ENCODE data around the gene TP53. TPM values are rescaled to one million over a fixed set of nuclear protein-coding genes. Genes with fewer than 3 reads are reported as not detected.

TP53 gene
- total and polyA plus RNA-seq, 9 of the 15 experiments (the other 6 are each of a cell fraction or from before 2014, with no cell fraction given), result 2.8 to 14.0 (median 7.1) TPM

GRCh38 chr17:7687908-7688807 is 868 bp upstream of the TP53 start, which contains the start of gene WRAP53 (continued):
- TF ChIP-seq NR2C1 (IDR thresholded peaks at IDR 0.05), result peak; percentile 92
- TF ChIP-seq NR2C1 (tag; IDR thresholded peaks at IDR 0.05), result peak; percentile 96
- TF ChIP-seq TARDBP (IDR thresholded peaks at IDR 0.05), result 0 out of 2 replicates have a peak, but pooled peaks have one; percentile 22
- TF ChIP-seq, protein P1, sequence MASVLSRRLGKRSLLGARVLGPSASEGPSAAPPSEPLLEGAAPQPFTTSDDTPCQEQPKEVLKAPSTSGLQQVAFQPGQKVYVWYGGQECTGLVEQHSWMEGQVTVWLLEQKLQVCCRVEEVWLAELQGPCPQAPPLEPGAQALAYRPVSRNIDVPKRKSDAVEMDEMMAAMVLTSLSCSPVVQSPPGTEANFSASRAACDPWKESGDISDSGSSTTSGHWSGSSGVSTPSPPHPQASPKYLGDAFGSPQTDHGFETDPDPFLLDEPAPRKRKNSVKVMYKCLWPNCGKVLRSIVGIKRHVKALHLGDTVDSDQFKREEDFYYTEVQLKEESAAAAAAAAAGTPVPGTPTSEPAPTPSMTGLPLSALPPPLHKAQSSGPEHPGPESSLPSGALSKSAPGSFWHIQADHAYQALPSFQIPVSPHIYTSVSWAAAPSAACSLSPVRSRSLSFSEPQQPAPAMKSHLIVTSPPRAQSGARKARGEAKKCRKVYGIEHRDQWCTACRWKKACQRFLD (CRISPR knock-in tag; IDR thresholded peaks at IDR 0.05), result peak; percentile 26; the same call in 1 of the 2 replicates
- no peak for TF ChIP-seq IRF2 (CRISPR knock-in tag; IDR thresholded peaks at IDR 0.05)
- no peak for TF ChIP-seq MED1 (CRISPR knock-in tag; IDR thresholded peaks at IDR 0.05; ENCODE audit: borderline replicate concordance)
- TF ChIP-seq PRPF4 (IDR thresholded peaks at IDR 0.05; ENCODE audit: insufficient read depth, low read depth, low read length, poor library complexity, severe bottlenecking), result no peak
- TF ChIP-seq, protein P2, sequence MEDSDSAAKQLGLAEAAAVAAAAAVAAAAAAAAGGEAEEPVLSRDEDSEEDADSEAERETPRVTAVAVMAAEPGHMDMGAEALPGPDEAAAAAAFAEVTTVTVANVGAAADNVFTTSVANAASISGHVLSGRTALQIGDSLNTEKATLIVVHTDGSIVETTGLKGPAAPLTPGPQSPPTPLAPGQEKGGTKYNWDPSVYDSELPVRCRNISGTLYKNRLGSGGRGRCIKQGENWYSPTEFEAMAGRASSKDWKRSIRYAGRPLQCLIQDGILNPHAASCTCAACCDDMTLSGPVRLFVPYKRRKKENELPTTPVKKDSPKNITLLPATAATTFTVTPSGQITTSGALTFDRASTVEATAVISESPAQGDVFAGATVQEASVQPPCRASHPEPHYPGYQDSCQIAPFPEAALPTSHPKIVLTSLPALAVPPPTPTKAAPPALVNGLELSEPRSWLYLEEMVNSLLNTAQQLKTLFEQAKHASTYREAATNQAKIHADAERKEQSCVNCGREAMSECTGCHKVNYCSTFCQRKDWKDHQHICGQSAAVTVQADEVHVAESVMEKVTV (CRISPR knock-in tag; IDR thresholded peaks at IDR 0.05), result peak; percentile 60
- TF ChIP-seq, protein P3, sequence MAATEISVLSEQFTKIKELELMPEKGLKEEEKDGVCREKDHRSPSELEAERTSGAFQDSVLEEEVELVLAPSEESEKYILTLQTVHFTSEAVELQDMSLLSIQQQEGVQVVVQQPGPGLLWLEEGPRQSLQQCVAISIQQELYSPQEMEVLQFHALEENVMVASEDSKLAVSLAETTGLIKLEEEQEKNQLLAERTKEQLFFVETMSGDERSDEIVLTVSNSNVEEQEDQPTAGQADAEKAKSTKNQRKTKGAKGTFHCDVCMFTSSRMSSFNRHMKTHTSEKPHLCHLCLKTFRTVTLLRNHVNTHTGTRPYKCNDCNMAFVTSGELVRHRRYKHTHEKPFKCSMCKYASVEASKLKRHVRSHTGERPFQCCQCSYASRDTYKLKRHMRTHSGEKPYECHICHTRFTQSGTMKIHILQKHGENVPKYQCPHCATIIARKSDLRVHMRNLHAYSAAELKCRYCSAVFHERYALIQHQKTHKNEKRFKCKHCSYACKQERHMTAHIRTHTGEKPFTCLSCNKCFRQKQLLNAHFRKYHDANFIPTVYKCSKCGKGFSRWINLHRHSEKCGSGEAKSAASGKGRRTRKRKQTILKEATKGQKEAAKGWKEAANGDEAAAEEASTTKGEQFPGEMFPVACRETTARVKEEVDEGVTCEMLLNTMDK (IDR thresholded peaks at IDR 0.05; ENCODE audit: borderline replicate concordance, insufficient read depth, low read depth, low read length, poor library complexity, severe bottlenecking), result peak; percentile 76
- TF ChIP-seq SIX5 (IDR thresholded peaks at IDR 0.05; ENCODE audit: borderline replicate concordance in 1 of 2, insufficient read depth in 1 of 2, low read depth in 1 of 2, low read length in 2 of 2), result peak; percentile 82 to 85; a peak in 3 of 4 replicates
- TF ChIP-seq, protein P4, sequence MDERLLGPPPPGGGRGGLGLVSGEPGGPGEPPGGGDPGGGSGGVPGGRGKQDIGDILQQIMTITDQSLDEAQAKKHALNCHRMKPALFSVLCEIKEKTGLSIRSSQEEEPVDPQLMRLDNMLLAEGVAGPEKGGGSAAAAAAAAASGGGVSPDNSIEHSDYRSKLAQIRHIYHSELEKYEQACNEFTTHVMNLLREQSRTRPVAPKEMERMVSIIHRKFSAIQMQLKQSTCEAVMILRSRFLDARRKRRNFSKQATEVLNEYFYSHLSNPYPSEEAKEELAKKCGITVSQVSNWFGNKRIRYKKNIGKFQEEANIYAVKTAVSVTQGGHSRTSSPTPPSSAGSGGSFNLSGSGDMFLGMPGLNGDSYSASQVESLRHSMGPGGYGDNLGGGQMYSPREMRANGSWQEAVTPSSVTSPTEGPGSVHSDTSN (CRISPR knock-in tag; IDR thresholded peaks at IDR 0.05; ENCODE audit: low read depth), result no peak
- TF ChIP-seq, protein P4 (tag; conservative IDR thresholded peaks at IDR 0.05; ENCODE audit: low read depth), result 0 out of 2 replicates have a peak, but pooled peaks have one; percentile 13
- 0 out of 2 replicates have a peak, but pooled peaks have one; percentile 22 for TF ChIP-seq DMBX1 (CRISPR knock-in tag; IDR thresholded peaks at IDR 0.05; ENCODE audit: borderline replicate concordance)
- TF ChIP-seq ZC3H11A (IDR thresholded peaks at IDR 0.05; ENCODE audit: low read depth, low read length), result no peak
- TF ChIP-seq NELFE (IDR thresholded peaks at IDR 0.05; ENCODE audit: insufficient read depth, insufficient read length), result no peak
- TF ChIP-seq CXXC5 (CRISPR knock-in tag; IDR thresholded peaks at IDR 0.05), result peak; percentile 89
- no peak for TF ChIP-seq ASH1L (IDR thresholded peaks at IDR 0.05; ENCODE audit: borderline replicate concordance, low read depth, partially characterized antibody)
